ENCODE measurements around the gene MRPL38. TPM values are rescaled to one million over a fixed set of nuclear protein-coding genes. Genes with fewer than 3 reads are reported as not detected.

MRPL38 gene
- polyA plus RNA-seq, 3 donors, result 27.8 to 44.1 (median 36.0) TPM

DNA sequence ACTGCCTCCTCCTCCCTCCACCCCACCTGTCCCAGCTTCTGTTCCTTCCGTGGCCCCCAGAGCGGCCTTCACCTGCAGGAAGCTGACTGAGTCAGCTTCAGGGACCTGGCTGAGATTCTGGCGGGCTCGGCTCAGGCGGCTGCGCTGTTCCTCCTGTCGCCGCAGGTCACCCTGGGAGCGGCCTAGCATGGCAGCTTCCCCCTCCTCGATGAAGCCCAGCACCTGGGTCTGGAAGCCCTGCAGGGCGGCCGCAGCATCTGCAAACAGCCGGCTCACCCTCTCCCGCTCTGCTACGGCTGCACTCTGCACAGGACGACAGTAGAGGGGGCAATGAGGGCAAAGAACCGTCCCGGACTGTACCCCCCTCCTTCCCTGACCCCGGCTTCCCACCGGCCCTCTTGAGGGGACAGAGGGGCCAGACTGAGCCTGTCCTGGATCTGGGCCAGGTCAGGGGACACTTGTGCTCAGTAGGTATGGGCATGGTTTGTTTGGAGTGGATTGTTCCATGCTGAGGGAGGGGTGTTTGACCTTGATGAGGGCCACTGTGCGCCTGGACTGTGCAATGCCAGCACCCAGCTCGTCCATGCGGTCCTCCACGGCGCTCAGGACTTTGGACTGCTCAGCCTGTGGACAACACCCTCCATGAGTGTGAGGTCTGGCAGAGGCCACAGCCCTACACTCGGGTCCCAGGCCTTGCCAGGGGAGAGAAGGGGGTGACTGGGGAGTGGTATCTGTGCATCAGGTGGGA is 28.3 kb downstream of the MRPL38 start:
- intact Hi-C loops (cut with micrococcal nuclease), result no loop called here
- no peak for DNase-seq
- Mint-ChIP-seq H3K4me3 (peak overlapping the region; percentile 69 to 95), H3K4me1 (peaks cover 28% of the 10 kb centered on the region), H3K9me3 (peaks cover 0 to 14% (median 4%) of the 10 kb centered on the region in 7 donors), H3K36me3 (peaks cover 2 to 6% of the 10 kb centered on the region in 2 donors), H3K27ac (no peak overlapping the region), H3K27me3 (ENCODE audit: low read depth in 3 of 3) (peaks cover 50 to 62% (median 52%) of the 10 kb centered on the region in 3 donors)
- H3K9ac ChIP-seq (ENCODE audit: insufficient read depth, low read length, poor library complexity, severe bottlenecking), result no peak overlapping the region
- H3K9me3 ChIP-seq (replicated peaks in 1 of 2; ENCODE audit: control insufficient read depth in 1 of 2, insufficient read depth in 1 of 2, low read length in 2 of 2), result peaks cover 0 to 5% of the 10 kb centered on the region in 2 donors
- TF ChIP-seq, protein P1, sequence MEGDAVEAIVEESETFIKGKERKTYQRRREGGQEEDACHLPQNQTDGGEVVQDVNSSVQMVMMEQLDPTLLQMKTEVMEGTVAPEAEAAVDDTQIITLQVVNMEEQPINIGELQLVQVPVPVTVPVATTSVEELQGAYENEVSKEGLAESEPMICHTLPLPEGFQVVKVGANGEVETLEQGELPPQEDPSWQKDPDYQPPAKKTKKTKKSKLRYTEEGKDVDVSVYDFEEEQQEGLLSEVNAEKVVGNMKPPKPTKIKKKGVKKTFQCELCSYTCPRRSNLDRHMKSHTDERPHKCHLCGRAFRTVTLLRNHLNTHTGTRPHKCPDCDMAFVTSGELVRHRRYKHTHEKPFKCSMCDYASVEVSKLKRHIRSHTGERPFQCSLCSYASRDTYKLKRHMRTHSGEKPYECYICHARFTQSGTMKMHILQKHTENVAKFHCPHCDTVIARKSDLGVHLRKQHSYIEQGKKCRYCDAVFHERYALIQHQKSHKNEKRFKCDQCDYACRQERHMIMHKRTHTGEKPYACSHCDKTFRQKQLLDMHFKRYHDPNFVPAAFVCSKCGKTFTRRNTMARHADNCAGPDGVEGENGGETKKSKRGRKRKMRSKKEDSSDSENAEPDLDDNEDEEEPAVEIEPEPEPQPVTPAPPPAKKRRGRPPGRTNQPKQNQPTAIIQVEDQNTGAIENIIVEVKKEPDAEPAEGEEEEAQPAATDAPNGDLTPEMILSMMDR (IDR thresholded peaks at IDR 0.05), result no peak
- no peaks in the 10 kb centered on the region for H4K20me1 ChIP-seq (ENCODE audit: insufficient read depth, low read length)
- H2AFZ ChIP-seq (ENCODE audit: insufficient read depth, low read depth, low read length, poor library complexity, severe bottlenecking), result peak overlapping the region; percentile 42
- WGBS (ENCODE audit: insufficient coverage), result 24% methylated on average over 21 of the region's 26 CpGs
- H3K4me2 ChIP-seq (replicated peaks; ENCODE audit: extremely low read depth, low read length, poor library complexity, severe bottlenecking), result peak overlapping the region; percentile 58
- no peaks in the 10 kb centered on the region for H3K36me3 ChIP-seq (replicated peaks in 1 of 2; ENCODE audit: control insufficient read depth in 1 of 2, insufficient read depth in 2 of 2, low read length in 2 of 2)
- no peaks in the 10 kb centered on the region for H3K79me2 ChIP-seq (ENCODE audit: insufficient read depth, low read length)
- peak overlapping the region in 2 of 3 experiments; percentile 9 to 60 for H3K4me3 ChIP-seq (replicated peaks in 1 of 3; ENCODE audit: low read depth in 2 of 3, low read length in 3 of 3)
- peaks cover 27 to 38% of the 10 kb centered on the region in 2 donors for H3K4me1 ChIP-seq (ENCODE audit: control insufficient read depth in 1 of 2, insufficient read depth in 2 of 2, low read length in 2 of 2)
- H3K27ac ChIP-seq (ENCODE audit: low read depth in 1 of 2, low read length in 2 of 2), result no peak overlapping the region
- peaks cover 16 to 48% of the 10 kb centered on the region in 2 donors for H3K27me3 ChIP-seq (ENCODE audit: control insufficient read depth in 2 of 2, insufficient read depth in 2 of 2, low read length in 2 of 2)

DNA sequence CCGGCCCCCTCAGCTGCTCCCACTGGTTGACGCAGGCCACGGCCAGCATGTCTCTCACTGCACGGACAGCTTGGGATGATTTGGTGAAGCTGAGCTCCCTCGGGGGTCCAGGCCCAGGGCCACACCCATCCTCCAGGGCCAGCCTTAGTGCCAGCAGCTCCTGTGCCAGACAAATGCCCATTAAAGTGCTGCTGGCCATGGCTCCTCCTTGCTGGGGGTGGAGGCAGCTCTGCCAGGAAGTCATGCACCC is 28.8 kb downstream of the MRPL38 start:
- H3K9me3 Mint-ChIP-seq, result peaks cover 0 to 14% (median 4%) of the 10 kb centered on the region in 7 donors
- peaks cover 49 to 58% (median 50%) of the 10 kb centered on the region in 3 donors for H3K27me3 Mint-ChIP-seq (ENCODE audit: low read depth in 3 of 3)
- intact Hi-C loops (cut with micrococcal nuclease), result no loop called here
- peak overlapping the region; percentile 69 to 95 for H3K4me3 Mint-ChIP-seq
- DNase-seq, result no peak
- Histone ChIP-seq H3K27me3 (ENCODE audit: control insufficient read depth in 2 of 2, insufficient read depth in 2 of 2, low read length in 2 of 2) (peaks cover 16 to 46% of the 10 kb centered on the region in 2 donors), H3K9me3 (replicated peaks in 1 of 2; ENCODE audit: control insufficient read depth in 1 of 2, insufficient read depth in 1 of 2, low read length in 2 of 2) (peaks cover 0 to 5% of the 10 kb centered on the region in 2 donors), H2AFZ (ENCODE audit: insufficient read depth, low read depth, low read length, poor library complexity, severe bottlenecking) (peak overlapping the region; percentile 42), H3K27ac (ENCODE audit: low read depth in 1 of 2, low read length in 2 of 2) (no peak overlapping the region), H3K9ac (ENCODE audit: insufficient read depth, low read length, poor library complexity, severe bottlenecking) (no peak overlapping the region), H4K20me1 (ENCODE audit: insufficient read depth, low read length) (no peaks in the 10 kb centered on the region), H3K36me3 (replicated peaks in 1 of 2; ENCODE audit: control insufficient read depth in 1 of 2, insufficient read depth in 2 of 2, low read length in 2 of 2) (no peaks in the 10 kb centered on the region), H3K4me3 (replicated peaks in 1 of 3; ENCODE audit: low read depth in 2 of 3, low read length in 3 of 3) (peak overlapping the region in 2 of 3 experiments; percentile 9 to 60), H3K4me2 (replicated peaks; ENCODE audit: extremely low read depth, low read length, poor library complexity, severe bottlenecking) (peak overlapping the region; percentile 58), H3K4me1 (ENCODE audit: control insufficient read depth in 1 of 2, insufficient read depth in 2 of 2, low read length in 2 of 2) (peaks cover 27 to 38% of the 10 kb centered on the region in 2 donors), H3K79me2 (ENCODE audit: insufficient read depth, low read length) (no peaks in the 10 kb centered on the region)
- peaks cover 28% of the 10 kb centered on the region for H3K4me1 Mint-ChIP-seq
- no peak overlapping the region for H3K27ac Mint-ChIP-seq
- TF ChIP-seq, protein P1 (IDR thresholded peaks at IDR 0.05), result no peak
- 59% methylated on average over 5 of the region's 5 CpGs for WGBS (ENCODE audit: insufficient coverage)
- H3K36me3 Mint-ChIP-seq, result peaks cover 2 to 6% of the 10 kb centered on the region in 2 donors
